A549 (cell line): ENCODE results near the gene ENPP4. TPM values are rescaled to one million over a fixed set of nuclear protein-coding genes. Genes with fewer than 3 reads are reported as not detected.
A peak's percentile ranks its signal among the peaks of the same experiment; 100 is the strongest.

Experiments used
- ATAC-seq, 2 experiments: fragments of 200-7000 bp in 1 of 2; fragments of >200 bp in 1 of 2; cut with Nextera tagmentation in 1 of 2; cut with Tn5 transposase in 1 of 2; 3 replicates each; pipeline versions ENCODE4 v1.8.0 to v1.9.1; 2018 to 2020; ENCODE audit warnings: mild to moderate bottlenecking in 1 of 2, moderate library complexity in 1 of 2
- CTCF ChIA-PET: fragments of 300-600 bp; sonication (Branson Sonifier 250); formaldehyde crosslinking; extraction: SDS; loops from one replicate; lab custom pipeline; 2021; ENCODE audit warnings: antibody characterized with exemption, inconsistent platforms; lab: Yijun Ruan, JAX
- POLR2A ChIA-PET: fragments of 350-600 bp; formaldehyde crosslinking; extraction: SDS; loops from one replicate; lab custom pipeline; 2021; ENCODE audit warnings: antibody characterized with exemption, inconsistent platforms; lab: Yijun Ruan, JAX
- DNase-seq, 2 experiments: peaks; one replicate each; pipeline versions ENCODE4 v3.0.0 to v3.0.0-alpha.2; 2011 to 2016; ENCODE audit warnings: low read depth in 1 of 2, low spot score in 1 of 2
- FAIRE-seq: peaks from 2 replicates; lab custom pipeline; 2011; peaks lifted over from hg19 to GRCh38; lab: Jason Lieb, UNC
- H3K27ac ChIP-seq, 2 experiments: fragments of >200 bp; sonication (Bioruptor Twin); formaldehyde crosslinking; 3 replicates each; pipeline ENCODE4 v1.5.1; 2016 to 2017
- H3K4me1 ChIP-seq: fragments of >200 bp; sonication (Bioruptor Twin); formaldehyde crosslinking; 3 replicates; pipeline ENCODE4 v1.6.1; 2016
- H3K4me2 ChIP-seq: fragments of >200 bp; sonication (Bioruptor Twin); formaldehyde crosslinking; 3 replicates; pipeline ENCODE4 v1.6.1; 2016
- H3K4me3 ChIP-seq: fragments of >200 bp; sonication (Bioruptor Twin); formaldehyde crosslinking; 3 replicates; pipeline ENCODE4 v1.5.1; 2016
- H3K9me3 ChIP-seq: fragments of >200 bp; sonication (Bioruptor Twin); formaldehyde crosslinking; 3 replicates; pipeline ENCODE4 v1.6.1; 2016
- ATOH8 ChIP-seq: fragments of 250-450 bp; sonication (Bioruptor Pico); IDR thresholded peaks from 2 replicates; pipeline ENCODE4 v1.5.0; 2020; ENCODE audit warnings: low read depth, mild to moderate bottlenecking, moderate library complexity
- BCL3 ChIP-seq: fragments of >200 bp; sonication (Bioruptor Twin); formaldehyde crosslinking; IDR thresholded peaks from 3 replicates; pipeline ENCODE4 v1.6.1; 2016
- CBX2 ChIP-seq: fragments of 200-600 bp; sonication (generic); IDR thresholded peaks from 2 replicates; pipeline ENCODE4 v1.6.1; 2016; ENCODE audit warnings: low read depth, mild to moderate bottlenecking, borderline replicate concordance
- CBX8 ChIP-seq: fragments of 200-600 bp; sonication (generic); IDR thresholded peaks from 2 replicates; pipeline ENCODE4 v1.6.1; 2016
- CTCF ChIP-seq: fragments of >200 bp; sonication (Bioruptor Twin); formaldehyde crosslinking; IDR thresholded peaks from 3 replicates; pipeline ENCODE4 v1.5.1; 2016
- E2F6 ChIP-seq: IDR thresholded peaks from 2 replicates; pipeline ENCODE4 v1.6.1; 2012; ENCODE audit warnings: low read depth, borderline replicate concordance
- ESRRA ChIP-seq: fragments of 150-350 bp; IDR thresholded peaks from 2 replicates; pipeline ENCODE4 v1.6.1; 2014; ENCODE audit warnings: mild to moderate bottlenecking, low read length, borderline replicate concordance
- FOSB ChIP-seq: fragments of 250-450 bp; sonication (Bioruptor Pico); IDR thresholded peaks from 2 replicates; pipeline ENCODE4 v1.5.0; 2020; ENCODE audit warnings: mild to moderate bottlenecking, moderate library complexity
- HOXB13 ChIP-seq: fragments of 250-450 bp; sonication (Bioruptor Pico); IDR thresholded peaks from 2 replicates; pipeline ENCODE4 v1.5.0; 2020; ENCODE audit warnings: low read depth, mild to moderate bottlenecking, moderate library complexity
- MAFK ChIP-seq: fragments of 450-650 bp; IDR thresholded peaks from 2 replicates; pipeline ENCODE4 v1.6.1; 2014; ENCODE audit not compliant: partially characterized antibody
- NPAS2 ChIP-seq: fragments of 250-450 bp; sonication (Bioruptor Pico); IDR thresholded peaks from 2 replicates; pipeline ENCODE4 v1.8.0; 2022; ENCODE audit warnings: mild to moderate bottlenecking, moderate library complexity, borderline replicate concordance
- NR3C1 ChIP-seq: fragments of >200 bp; sonication (Bioruptor Twin); formaldehyde crosslinking; IDR thresholded peaks from 3 replicates; pipeline ENCODE4 v1.6.1; 2017
- RCOR1 ChIP-seq: fragments of 150-350 bp; IDR thresholded peaks from 2 replicates; pipeline ENCODE4 v1.6.1; 2014; ENCODE audit warnings: antibody characterized with exemption, low read length, low read depth
- REST ChIP-seq: fragments of 200-600 bp; sonication (generic); IDR thresholded peaks from 2 replicates; pipeline ENCODE4 v1.6.1; 2016; ENCODE audit warnings: antibody characterized with exemption, mild to moderate bottlenecking, moderate library complexity
- RFX5 ChIP-seq: fragments of 450-650 bp; IDR thresholded peaks from 2 replicates; pipeline ENCODE4 v1.7.1; 2014; ENCODE audit warnings: antibody characterized with exemption, mild to moderate bottlenecking, moderate library complexity
- SMC3 ChIP-seq: fragments of >200 bp; sonication (Bioruptor Twin); formaldehyde crosslinking; IDR thresholded peaks from 3 replicates; pipeline ENCODE4 v1.6.1; 2018; ENCODE audit warnings: inconsistent platforms
- ZC3H11A ChIP-seq: fragments of 450-650 bp; IDR thresholded peaks from 2 replicates; pipeline ENCODE4 v1.6.1; 2014; ENCODE audit warnings: antibody characterized with exemption, mild to moderate bottlenecking
- WGBS: methylation state at CpG from one replicate; pipeline ENCODE4 v1.1.6; 2017; ENCODE audit errors: missing lambda C conversion rate; 5-methylcytosine and 5-hydroxymethylcytosine counted together
- polyA plus RNA-seq, 4 experiments: library from polyadenylated mRNA; depleted of rRNA in 3 of 4; stranded (reverse); fragments of >200 nt; fragmentation: RNase III in 1 of 4; extraction: RNeasy Plus Mini Kit Qiagen cat#74134 plus additional on column Dnase treatment in 1 of 4; gene quantifications; 2 replicates in 3 of 4; 3 replicates in 1 of 4; pipeline ENCODE4 v1.2.3, GENCODE V29; 2011 to 2017

ENPP4 gene
- polyA plus RNA-seq, 2 of the 4 experiments (the other 2 are of a cell fraction): 0.65 to 1.0 TPM

- Histone ChIP-seq H3K9me3 (no peaks in the 10 kb centered on the region), H3K4me1 (no peaks in the 10 kb centered on the region), H3K4me3 (peak within 1 kb of the TSS; percentile 37), H3K27ac (no peak within 1 kb of the TSS), H3K4me2 (peak within 1 kb of the TSS; percentile 80)
- CTCF ChIA-PET: interaction anchor here (0.6 kb wide), 1 partner anchor 252 kb away, joined by 3 read pairs; no protein-coding TSS in a partner anchor
- peak in 1 of 2 experiments; percentile 63; a peak in 4 of 6 replicates for ATAC-seq
- no peak for FAIRE-seq
- no peak for DNase-seq
- WGBS: 9% methylated on average over 15 of the region's 49 CpGs
- TF ChIP-seq E2F6 (no peak), FOSB (CRISPR knock-in tag) (no peak), MAFK (no peak), RFX5 (no peak), NPAS2 (CRISPR knock-in tag) (no peak), CBX8 (no peak), ESRRA (no peak), REST (no peak), BCL3 (no peak), SMC3 (no peak), CBX2 (no peak)
- POLR2A ChIA-PET: no interaction called here
Measured at GRCh38 chr6:46170357-46171289, 40.8 kb downstream of the ENPP4 start, which contains the start of gene ENPP5. ENPP5 (minus strand) TSS chr6:46170980; CDS start chr6:46168262, 2,718 bp downstream.

- Histone ChIP-seq H3K27ac (no peak overlapping the region), H3K9me3 (no peaks in the 10 kb centered on the region), H3K4me3 (no peak overlapping the region), H3K4me1 (no peaks in the 10 kb centered on the region), H3K4me2 (no peak overlapping the region)
- CTCF ChIA-PET: no interaction called here
- FAIRE-seq (no peak), ATAC-seq (no peak), DNase-seq (no peak)
- TF ChIP-seq ZC3H11A: no peak
- POLR2A ChIA-PET: no interaction called here
- 27% methylated on average over 4 of the region's 4 CpGs for WGBS
Measured at GRCh38 chr6:46172176-46172575, 42.4 kb downstream of the ENPP4 start.

GRCh38 chr6:46174904-46175303, 45.1 kb downstream of the ENPP4 start:
- H3K4me2 ChIP-seq: no peak overlapping the region
- H3K27ac ChIP-seq: no peak overlapping the region
- H3K9me3 ChIP-seq: no peaks in the 10 kb centered on the region
- ATAC-seq: no peak
- no peaks in the 10 kb centered on the region for H3K4me1 ChIP-seq
- FAIRE-seq: no peak
- no peak for TF ChIP-seq HOXB13 (CRISPR knock-in tag)
- no peak for TF ChIP-seq ATOH8 (CRISPR knock-in tag)
- TF ChIP-seq RCOR1: no peak
- TF ChIP-seq NR3C1: no peak
- TF ChIP-seq CTCF: no peak
- CTCF ChIA-PET: no interaction called here
- no peak overlapping the region for H3K4me3 ChIP-seq
- 15% methylated on average over 3 of the region's 3 CpGs for WGBS
- no peak for DNase-seq
- POLR2A ChIA-PET: no interaction called here
